ENCODE data around the gene B3GNT4. TPM values are rescaled to one million over a fixed set of nuclear protein-coding genes. Genes with fewer than 3 reads are reported as not detected.
"Not testable (repeated sequence)": the region's sequence is repeated elsewhere in the genome, so short reads cannot be mapped to it uniquely, and the experiment has no call there.

Gene B3GNT4
- total RNA-seq, 2 experiments from 2014 or later, result not detected

DNA sequence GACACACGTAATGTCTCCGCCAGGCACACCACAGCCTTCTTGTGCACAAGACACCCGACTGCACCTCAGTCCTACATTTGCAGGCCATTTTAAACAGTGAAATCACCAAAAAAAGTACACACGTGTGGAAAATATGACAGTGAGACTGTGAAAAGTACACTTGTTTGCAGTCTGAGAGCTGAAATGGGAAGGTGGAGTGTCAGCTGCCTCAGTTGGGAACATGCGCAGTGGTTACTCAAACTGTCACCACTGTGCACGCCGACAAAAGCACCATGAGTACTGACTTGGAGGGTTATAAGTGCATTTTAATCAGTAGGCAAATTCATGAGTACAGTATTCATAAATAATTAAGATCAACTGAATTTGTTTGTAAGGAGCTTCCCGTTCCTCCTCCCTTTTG, 47.0 kb downstream of the B3GNT4 start:
- no peak overlapping the region for H3K4me3 ChIP-seq (ENCODE audit: low read length)
- ATAC-seq (ENCODE audit: poor library complexity), result no peak
- no peaks in the 10 kb centered on the region for H3K27me3 Mint-ChIP-seq
- peaks cover 61% of the 10 kb centered on the region for H3K36me3 Mint-ChIP-seq (ENCODE audit: low read depth)
- no peaks in the 10 kb centered on the region for H3K9me3 Mint-ChIP-seq
- CTCF ChIA-PET, result interaction anchor here (0.6 kb wide), 1 partner anchor 11 kb away, joined by 3 read pairs; no protein-coding TSS in a partner anchor
- H3K27ac Mint-ChIP-seq, result no peak overlapping the region
- H3K9me3 ChIP-seq (ENCODE audit: control insufficient read depth in 1 of 2, insufficient read depth in 1 of 2, low read length in 2 of 2), result no peaks in the 10 kb centered on the region
- no peak overlapping the region for H3K4me3 Mint-ChIP-seq
- TF ChIP-seq CTCF (IDR thresholded peaks at IDR 0.05), result no peak
- H3K27me3 ChIP-seq (ENCODE audit: control insufficient read depth in 1 of 2, insufficient read depth in 2 of 2, low read length in 2 of 2), result no peaks in the 10 kb centered on the region
- POLR2A ChIA-PET, result no interaction called here
- peaks cover 4% of the 10 kb centered on the region for H3K4me1 Mint-ChIP-seq (ENCODE audit: low read depth)
- H3K36me3 ChIP-seq (ENCODE audit: insufficient read depth, low read length), result peaks cover 41% of the 10 kb centered on the region
- intact Hi-C loops (cut with DNase I, micrococcal nuclease), result no loop called here
- no peak overlapping the region for H3K27ac ChIP-seq (ENCODE audit: low read depth in 1 of 2, low read length in 2 of 2)
- no peak for DNase-seq
- H3K4me1 ChIP-seq (ENCODE audit: insufficient read depth, low read length), result peaks cover 8% of the 10 kb centered on the region

GRCh38 chr12:122258462-122258861, 55.0 kb downstream of the B3GNT4 start:
- H3K4me3 Mint-ChIP-seq; intact Hi-C loops (cut with DNase I, micrococcal nuclease); H3K27me3 ChIP-seq (ENCODE audit: control insufficient read depth in 1 of 2, insufficient read depth in 2 of 2, low read length in 2 of 2); ATAC-seq (ENCODE audit: poor library complexity); H3K9me3 Mint-ChIP-seq; DNase-seq; H3K27me3 Mint-ChIP-seq; H3K4me3 ChIP-seq (ENCODE audit: low read length); H3K4me1 ChIP-seq (ENCODE audit: insufficient read depth, low read length); H3K27ac Mint-ChIP-seq; H3K9me3 ChIP-seq (ENCODE audit: control insufficient read depth in 1 of 2, insufficient read depth in 1 of 2, low read length in 2 of 2); H3K27ac ChIP-seq (ENCODE audit: low read depth in 1 of 2, low read length in 2 of 2): not testable (repeated sequence)
- Mint-ChIP-seq H3K4me1 (ENCODE audit: low read depth) (peaks cover 13% of the 10 kb centered on the region), H3K36me3 (ENCODE audit: low read depth) (peaks cover 80% of the 10 kb centered on the region)
- POLR2A ChIA-PET, result interaction anchor here (0.6 to 2.1 kb wide), 3 partner anchors 8 to 357 kb away, joined by 3 to 7 read pairs (median 4); partner anchors contain the start of gene VPS33A
- H3K36me3 ChIP-seq (ENCODE audit: insufficient read depth, low read length), result peaks cover 64% of the 10 kb centered on the region
- CTCF ChIA-PET, result interaction anchor here (0.6 kb wide), 1 partner anchor 361 kb away, joined by 3 read pairs; no protein-coding TSS in a partner anchor

Other genes with a start within 250 kb of the B3GNT4 start
- 1 to 10 TPM; 3.5 to 4.4 TPM for gene BCL7A, start 181.8 kb upstream of the B3GNT4 start, total RNA-seq
- 10 to 100 TPM; 98.0 to 99.3 TPM for gene MLXIP, start 125.0 kb upstream of the B3GNT4 start, total RNA-seq
- gene IL31, start 29.5 kb upstream of the B3GNT4 start, total RNA-seq, result not detected
- gene LRRC43, start 20.6 kb upstream of the B3GNT4 start, total RNA-seq, result not detected
- gene DIABLO, start 22.3 kb downstream of the B3GNT4 start, total RNA-seq, result 10 to 100 TPM; 90.3 to 91.3 TPM
- gene VPS33A, start 62.8 kb downstream of the B3GNT4 start, total RNA-seq, result 10 to 100 TPM; 12.0 to 14.2 TPM
- gene CLIP1, start 219.0 kb downstream of the B3GNT4 start, total RNA-seq, result 10 to 100 TPM; 52.0 to 54.9 TPM